GM12878 (cell line): Measurements from ENCODE around the gene CDK5RAP3. TPM values are rescaled to one million over a fixed set of nuclear protein-coding genes. Genes with fewer than 3 reads are reported as not detected.

Experiments
- ATAC-seq: fragments of 200-7000 bp; cut with Tn5 transposase; 3 replicates; pipeline ENCODE4 v1.9.1; 2020; ENCODE audit warnings: mild to moderate bottlenecking, moderate library complexity
- BruUV-seq: library from RNA; stranded (reverse); fragments of 400-500 nt; replicated peaks from 2 replicates; lab custom pipeline; 2021; lab: Mats Ljungman, UMichigan
- CTCF ChIA-PET: fragments of 300-600 bp; sonication (Branson Sonifier 250); formaldehyde crosslinking; extraction: SDS; loops from one replicate; lab custom pipeline; 2021; ENCODE audit warnings: inconsistent platforms; lab: Yijun Ruan, JAX
- POLR2A ChIA-PET: fragments of 350-600 bp; formaldehyde crosslinking; extraction: SDS; loops from one replicate; lab custom pipeline; 2021; ENCODE audit warnings: inconsistent platforms; lab: Charles Lee
- RAD21 ChIA-PET: fragments of 300-600 bp; sonication (Branson Sonifier 250); formaldehyde crosslinking; loops from one replicate; lab custom pipeline; 2023; ENCODE audit warnings: antibody characterized with exemption; ENCODE audit not compliant: unreplicated experiment; lab: Charles Lee
- SMC1A ChIA-PET: fragments of 300-600 bp; sonication (Branson Sonifier 250); formaldehyde crosslinking; loops from one replicate; lab custom pipeline; 2023; ENCODE audit not compliant: unreplicated experiment, uncharacterized antibody; lab: Charles Lee
- DNase-seq: peaks from one replicate; pipeline ENCODE4 v3.0.0-alpha.2; 2011; ENCODE audit warnings: low read depth, low spot score
- FAIRE-seq: peaks from 3 replicates; lab custom pipeline; 2011; peaks lifted over from hg19 to GRCh38; lab: Jason Lieb, UNC
- H2AFZ ChIP-seq: 2 replicates; pipeline ENCODE4 v1.6.0; 2011; ENCODE audit warnings: low read depth, low read length, control low read depth; ENCODE audit not compliant: control insufficient read depth
- H3K27ac ChIP-seq: 2 replicates; pipeline ENCODE4 v1.5.1; 2011; ENCODE audit warnings: control low read depth; ENCODE audit not compliant: control insufficient read depth, insufficient read depth
- H3K27me3 ChIP-seq, 2 experiments: replicated peaks in 1 of 2; 2 replicates each; pipeline versions ENCODE4 v1.6.0 to v1.6.1; 2011; ENCODE audit warnings: low read length in 1 of 2; ENCODE audit not compliant: control insufficient read depth in 2 of 2, insufficient read depth in 2 of 2
- H3K36me3 ChIP-seq, 2 experiments: 2 replicates each; pipeline ENCODE4 v1.5.1; 2011; ENCODE audit warnings: low read length in 1 of 2; ENCODE audit not compliant: control insufficient read depth in 2 of 2, insufficient read depth in 2 of 2
- H3K4me1 ChIP-seq: 2 replicates; pipeline ENCODE4 v1.6.1; 2011; ENCODE audit warnings: mild to moderate bottlenecking, low read length, moderate library complexity, mixed read lengths; ENCODE audit not compliant: control insufficient read depth, insufficient read depth
- H3K4me2 ChIP-seq: 2 replicates; pipeline ENCODE4 v1.6.0; 2011; ENCODE audit warnings: control low read depth; ENCODE audit not compliant: control insufficient read depth, insufficient read depth
- H3K4me3 ChIP-seq: fragments of 200-600 bp; sonication (generic); 2 replicates; pipeline ENCODE4 v1.5.1; 2016
- H3K79me2 ChIP-seq: 2 replicates; pipeline ENCODE4 v1.6.0; 2011; ENCODE audit warnings: low read length; ENCODE audit not compliant: control insufficient read depth, insufficient read depth
- H3K9ac ChIP-seq: 2 replicates; pipeline ENCODE4 v1.8.0; 2011; ENCODE audit warnings: low read length, control low read depth, mixed read lengths; ENCODE audit not compliant: control insufficient read depth, insufficient read depth
- H3K9me3 ChIP-seq: replicated peaks from 3 replicates; pipeline ENCODE4 v1.5.1; 2011; ENCODE audit warnings: mild to moderate bottlenecking, low read length; ENCODE audit not compliant: control insufficient read depth, insufficient read depth
- H4K20me1 ChIP-seq: 2 replicates; pipeline ENCODE4 v1.6.0; 2011; ENCODE audit not compliant: control insufficient read depth, insufficient read depth
- CBX3 ChIP-seq: fragments of 200-600 bp; sonication (generic); IDR thresholded peaks from 2 replicates; pipeline ENCODE4 v1.6.1; 2016; ENCODE audit warnings: low read depth, borderline replicate concordance
- ETV6 ChIP-seq, 2 experiments: fragments of 450-650 bp in 1 of 2; IDR thresholded peaks in 1 of 2; conservative IDR thresholded peaks in 1 of 2; 2 replicates each; pipeline ENCODE4 v1.6.1; 2014; ENCODE audit warnings: antibody characterized with exemption in 1 of 2, borderline replicate concordance in 1 of 2, low read depth in 1 of 2, mild to moderate bottlenecking in 1 of 2, moderate library complexity in 1 of 2
- GATAD2B ChIP-seq: fragments of 450-650 bp; conservative IDR thresholded peaks from 2 replicates; pipeline ENCODE4 v1.6.1; 2017; ENCODE audit warnings: low read depth, mild to moderate bottlenecking, moderate library complexity
- KLF5 ChIP-seq: fragments of 450-650 bp; IDR thresholded peaks from 2 replicates; pipeline ENCODE4 v1.6.1; 2014; ENCODE audit warnings: mild to moderate bottlenecking; ENCODE audit not compliant: partially characterized antibody
- MTA2 ChIP-seq: fragments of 450-650 bp; IDR thresholded peaks from 2 replicates; pipeline ENCODE4 v1.6.1; 2016; ENCODE audit warnings: low read depth, mild to moderate bottlenecking, moderate library complexity
- NFYA ChIP-seq: IDR thresholded peaks from 2 replicates; pipeline ENCODE4 v1.6.1; 2011; ENCODE audit warnings: low read depth, mild to moderate bottlenecking, low read length, improper control_type of control experiment, borderline replicate concordance
- POLR2AphosphoS2 ChIP-seq: IDR thresholded peaks from 2 replicates; pipeline ENCODE4 v1.6.1; 2011; ENCODE audit warnings: low read depth, mild to moderate bottlenecking, low read length, improper control_type of control experiment, moderate library complexity
- YBX1 ChIP-seq: fragments of 450-650 bp; IDR thresholded peaks from 2 replicates; pipeline ENCODE4 v1.6.1; 2016; ENCODE audit warnings: antibody characterized with exemption
- ZBED1 ChIP-seq: IDR thresholded peaks from 2 replicates; pipeline ENCODE4 v1.6.1; 2016; ENCODE audit warnings: borderline replicate concordance
- ZNF274 ChIP-seq: IDR thresholded peaks from one replicate; pipeline ENCODE4 v1.8.0; 2011; ENCODE audit not compliant: insufficient read length, insufficient read depth
- WGBS: methylation state at CpG from one replicate; pipeline ENCODE4 v1.1.6; 2016; ENCODE audit warnings: low lambda C conversion rate; ENCODE audit not compliant: insufficient replicate concordance, insufficient coverage; ENCODE audit errors: missing lambda C conversion rate; 5-methylcytosine and 5-hydroxymethylcytosine counted together
- in situ Hi-C: fragments of 300-500 bp; cut with MboI; formaldehyde crosslinking; loops from 9 replicates; pipeline ENCODE4 v1.14.3; 2018; ENCODE audit warnings: mixed read lengths
- intact Hi-C: fragments of 100-400 bp; cut with micrococcal nuclease; formaldehyde crosslinking; loops from one replicate; pipeline ENCODE4 v1.14.2; 2022; ENCODE audit not compliant: unreplicated experiment
- polyA plus RNA-seq, 11 experiments: library from polyadenylated mRNA; depleted of rRNA in 4 of 11; unstranded in 6 of 11; stranded (reverse) in 5 of 11; fragments of >200 nt; fragmentation: Nextera tagmentation in 4 of 11; fragmentation: Illumina TruSeq in 1 of 11; extraction: Ambion mirVana in 4 of 11; extraction: Trizol in 1 of 11; gene quantifications; 1 replicate in 1 of 11; 2 replicates in 10 of 11; pipeline versions ENCODE4 v1.2.1 to v1.2.3, GENCODE V29; 2011 to 2016; ENCODE audit warnings: inconsistent platforms in 2 of 11, missing spikeins in 2 of 11, low read depth in 1 of 11
- total RNA-seq, 4 experiments: library from RNA; depleted of rRNA in 3 of 4; stranded (reverse); fragments of >200 nt in 3 of 4; fragmentation: Illumina TruSeq in 1 of 4; extraction: Trizol in 1 of 4; gene quantifications; 2 replicates each; pipeline versions ENCODE4 v1.2.1 to v1.2.3, GENCODE V29; 2013 to 2021
- TF ChIP-seq, protein P1 (sequence below): fragments of 450-650 bp; IDR thresholded peaks from 2 replicates; pipeline ENCODE4 v1.6.1; 2017; ENCODE audit warnings: borderline replicate concordance

Gene CDK5RAP3
- total and polyA plus RNA-seq, 10 of the 15 experiments (the other 5 are each of a cell fraction or from before 2014, with no cell fraction given): 69.4 to 237 (median 160) TPM

DNA sequence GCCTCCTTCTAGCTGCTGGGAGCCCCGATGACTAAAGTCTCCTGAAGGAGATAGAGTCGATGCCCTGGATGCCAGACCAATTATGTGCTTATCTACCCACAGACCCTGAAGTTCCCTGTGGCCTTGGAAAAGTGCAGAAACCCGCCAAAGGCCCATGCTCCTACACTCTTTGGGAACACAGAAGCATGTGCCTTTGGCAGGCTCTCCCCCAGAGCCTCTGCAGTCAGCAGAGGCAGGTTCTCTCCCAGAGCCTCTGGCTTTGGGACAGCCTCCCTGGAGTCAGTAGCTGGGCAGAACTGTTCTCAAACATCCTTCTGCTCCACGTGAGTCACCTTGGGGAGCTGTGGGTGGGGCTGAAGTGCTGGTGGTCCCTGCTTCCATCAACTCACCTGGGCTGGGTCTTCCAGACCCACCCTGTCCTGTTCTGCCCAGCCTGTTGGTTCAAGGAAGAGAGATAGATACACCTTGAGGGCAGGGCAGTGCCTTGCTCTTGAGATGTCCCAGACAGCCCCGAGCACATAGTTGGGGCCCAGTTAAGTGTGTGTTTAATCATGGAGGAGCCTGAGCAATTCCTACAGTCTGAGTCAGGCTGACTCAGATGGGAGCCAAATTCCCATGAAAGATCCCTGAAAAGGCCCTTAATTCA lies 3.2 kb upstream of the CDK5RAP3 start:
- ChIA-PET SMC1A (interaction anchor here (1.6 to 17.2 kb wide), 3 partner anchors 17 to 50 kb away, joined by 6 to 332 read pairs (median 139); no protein-coding TSS in a partner anchor), RAD21 (interaction anchor here (1.3 to 7.9 kb wide), 2 partner anchors 18 to 51 kb away, joined by 6 to 80 read pairs; no protein-coding TSS in a partner anchor), POLR2A (interaction anchor here (5.2 kb wide), 1 partner anchor 17 kb away, joined by 39 read pairs; no protein-coding TSS in a partner anchor), CTCF (interaction anchor here (0.7 to 14.3 kb wide), 4 partner anchors 9 to 50 kb away, joined by 3 to 463 read pairs (median 79); partner anchors contain the start of genes PNPO and PRR15L)
- Histone ChIP-seq H3K27me3 (no peaks in the 10 kb centered on the region), H3K4me1 (peaks cover 13% of the 10 kb centered on the region), H3K79me2 (peaks cover 19% of the 10 kb centered on the region), H3K4me2 (no peak overlapping the region), H4K20me1 (no peaks in the 10 kb centered on the region), H3K9me3 (no peaks in the 10 kb centered on the region), H3K27ac (no peak overlapping the region), H3K9ac (no peak overlapping the region), H3K4me3 (no peak overlapping the region), H3K36me3 (no peaks in the 10 kb centered on the region), H2AFZ (no peak overlapping the region)
- intact Hi-C loops (no loop called here), in situ Hi-C loops (no loop called here)
- ATAC-seq (no peak), FAIRE-seq (no peak), DNase-seq (no peak)
- no peak for TF ChIP-seq POLR2AphosphoS2
- no peak for TF ChIP-seq MTA2
- no peak for TF ChIP-seq NFYA
- TF ChIP-seq ZNF274: no peak
- TF ChIP-seq YBX1: no peak
- no peak for TF ChIP-seq CBX3
- TF ChIP-seq, protein P1, sequence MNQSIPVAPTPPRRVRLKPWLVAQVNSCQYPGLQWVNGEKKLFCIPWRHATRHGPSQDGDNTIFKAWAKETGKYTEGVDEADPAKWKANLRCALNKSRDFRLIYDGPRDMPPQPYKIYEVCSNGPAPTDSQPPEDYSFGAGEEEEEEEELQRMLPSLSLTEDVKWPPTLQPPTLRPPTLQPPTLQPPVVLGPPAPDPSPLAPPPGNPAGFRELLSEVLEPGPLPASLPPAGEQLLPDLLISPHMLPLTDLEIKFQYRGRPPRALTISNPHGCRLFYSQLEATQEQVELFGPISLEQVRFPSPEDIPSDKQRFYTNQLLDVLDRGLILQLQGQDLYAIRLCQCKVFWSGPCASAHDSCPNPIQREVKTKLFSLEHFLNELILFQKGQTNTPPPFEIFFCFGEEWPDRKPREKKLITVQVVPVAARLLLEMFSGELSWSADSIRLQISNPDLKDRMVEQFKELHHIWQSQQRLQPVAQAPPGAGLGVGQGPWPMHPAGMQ: no peak
- no peak for TF ChIP-seq KLF5
- no peak for TF ChIP-seq ZBED1
- TF ChIP-seq ETV6 (conservative IDR thresholded peaks at IDR 0.05 in 1 of 2, IDR thresholded peaks at IDR 0.05 in 1 of 2; ENCODE audit: borderline replicate concordance in 1 of 2, low read depth in 1 of 2): no peak
- TF ChIP-seq GATAD2B: no peak
- no TSS peak for BruUV-seq
- 9% methylated on average over 5 of the region's 5 CpGs for WGBS
